Measurements from ENCODE around the gene CYB561D2.
"Not testable (repeated sequence)": the region's sequence is repeated elsewhere in the genome, so short reads cannot be mapped to it uniquely, and the experiment has no call there.

CYB561D2 gene, protein sequence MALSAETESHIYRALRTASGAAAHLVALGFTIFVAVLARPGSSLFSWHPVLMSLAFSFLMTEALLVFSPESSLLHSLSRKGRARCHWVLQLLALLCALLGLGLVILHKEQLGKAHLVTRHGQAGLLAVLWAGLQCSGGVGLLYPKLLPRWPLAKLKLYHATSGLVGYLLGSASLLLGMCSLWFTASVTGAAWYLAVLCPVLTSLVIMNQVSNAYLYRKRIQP

DNA sequence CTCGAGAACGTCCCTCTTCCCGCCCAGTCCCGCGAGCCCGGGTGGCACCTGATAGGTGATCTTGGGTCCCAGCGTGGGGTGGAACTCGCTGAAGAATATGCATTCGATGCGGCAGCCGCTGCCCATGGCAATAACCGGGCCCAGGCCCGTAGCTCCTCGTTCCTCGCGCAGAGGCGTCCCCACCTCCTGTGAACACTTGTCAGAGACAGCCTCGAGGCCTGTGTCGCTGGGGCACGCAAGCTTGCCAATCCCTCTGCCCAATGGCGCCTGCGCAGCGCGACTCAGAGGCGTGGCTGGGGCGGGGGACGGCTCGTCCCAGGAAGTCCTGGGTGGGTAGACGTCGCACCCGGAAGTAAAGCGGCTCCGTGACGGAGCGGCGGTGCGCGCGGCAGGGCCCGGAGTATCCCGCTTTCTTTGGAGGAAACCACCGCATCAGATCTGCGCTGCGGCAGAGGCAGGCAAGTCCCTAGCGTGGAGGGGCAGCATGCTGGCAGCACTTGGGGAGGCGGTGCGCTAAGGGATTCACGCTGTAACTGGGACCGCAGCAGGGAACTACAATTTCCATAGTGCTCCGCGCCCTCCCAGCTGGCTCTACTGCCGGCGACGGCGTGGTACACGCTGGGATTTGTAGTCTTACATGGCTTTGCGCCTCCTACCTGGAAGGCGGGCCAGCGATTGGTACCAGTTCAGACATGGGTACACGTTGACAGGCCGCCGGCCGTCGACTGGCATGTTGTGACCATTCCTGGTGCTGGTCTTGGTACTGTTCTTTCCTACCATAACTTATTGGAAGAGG is at the start of gene CYB561D2, which contains the start of gene NPRL2:
Gene CYB561D2 (plus strand): TSS at position 336 of the 796 bp plus-strand sequence. CDS start 572 bp downstream, outside the sequence.
Gene NPRL2 (minus strand): TSS at position 249 of the 796 bp plus-strand sequence. CDS start 123 bp downstream, at position 126.
- peak; percentile 99 for DNase-seq

DNA sequence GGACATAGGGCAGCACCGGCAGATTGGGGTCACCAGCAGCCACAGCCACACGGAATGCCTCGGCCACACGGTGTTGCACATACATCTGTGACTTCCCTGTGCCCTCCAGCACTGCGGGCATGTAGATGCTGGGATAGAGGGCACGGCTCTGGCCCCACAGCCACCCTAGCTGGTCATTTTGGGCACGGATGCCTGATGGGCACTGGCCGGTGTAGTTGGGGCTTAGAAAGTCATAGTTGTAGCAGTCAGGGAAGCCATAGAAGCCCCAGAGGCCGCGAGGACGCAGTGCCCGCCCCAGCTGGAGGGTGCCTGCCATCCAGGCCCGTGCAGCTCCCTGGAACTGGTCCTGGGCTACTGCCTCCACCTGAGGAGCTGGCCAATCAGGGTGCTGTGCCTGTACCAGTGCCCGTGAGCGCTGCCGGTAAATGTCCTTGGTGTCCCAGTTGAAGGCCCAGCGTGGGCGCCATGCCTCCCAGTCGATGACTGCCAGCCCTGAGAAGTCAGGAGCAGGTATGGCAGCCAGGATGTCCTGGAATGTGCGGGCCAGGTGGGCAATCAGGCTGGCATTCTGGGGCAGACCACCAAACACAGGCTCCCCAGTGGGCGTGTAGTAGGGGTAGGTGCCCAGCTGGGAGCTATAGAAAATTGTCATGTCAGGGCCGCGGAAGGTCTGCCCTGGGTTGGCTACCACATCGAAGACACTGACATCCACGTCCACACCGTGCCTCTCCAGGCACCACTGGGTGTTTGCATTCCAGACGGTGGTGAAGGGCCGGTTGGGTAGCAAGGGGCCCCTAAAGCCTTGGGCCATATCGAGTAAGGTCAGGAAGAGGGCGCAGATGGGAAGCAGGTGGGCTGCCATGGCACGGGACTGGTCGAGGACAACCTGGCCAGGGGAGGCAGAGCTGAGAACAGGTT is 48.3 kb upstream of the CYB561D2 start:
- no peak for DNase-seq

DNA sequence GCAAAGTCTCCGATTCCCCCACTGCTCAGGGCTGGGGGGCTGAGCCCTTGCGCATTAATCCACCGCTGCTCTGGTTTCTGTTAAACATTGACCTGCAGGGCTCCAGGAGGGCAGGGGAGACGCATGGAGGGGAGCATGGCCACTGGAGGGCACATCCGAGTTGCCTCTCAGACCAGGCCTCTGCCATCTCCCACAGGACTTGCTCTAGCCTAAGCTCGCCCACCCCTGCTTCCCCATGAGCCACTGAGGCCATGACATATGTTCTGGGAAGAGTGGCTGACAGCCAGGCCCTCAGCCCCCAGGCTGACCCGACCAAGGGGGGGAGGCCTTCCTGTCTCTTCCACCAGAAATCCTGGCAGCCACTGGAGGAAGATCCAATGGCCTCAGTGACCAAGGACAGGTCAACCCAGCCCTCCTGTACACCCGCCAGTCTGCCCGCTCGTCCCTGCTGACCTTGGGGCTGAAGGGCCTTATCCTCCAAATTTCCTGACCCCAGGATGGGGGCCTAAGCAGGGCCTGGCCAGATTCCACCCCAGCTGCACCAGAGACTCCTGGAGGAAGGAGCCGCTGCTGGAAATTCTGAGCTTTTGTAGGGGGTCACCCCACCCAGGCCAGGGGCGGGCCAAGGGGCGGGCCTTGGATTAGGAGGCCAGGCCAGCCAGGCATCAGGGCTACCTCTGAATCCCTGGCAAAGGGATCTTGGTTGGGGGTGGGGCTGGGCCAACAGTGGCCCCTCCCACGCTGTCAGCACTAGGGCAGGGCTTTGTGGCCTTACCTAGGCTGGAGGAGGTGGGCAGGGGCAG is 47.4 kb upstream of the CYB561D2 start, which contains the start of gene HYAL1:
Gene HYAL1 (minus strand): TSS at position 562 of the 803 bp plus-strand sequence. CDS start 618 bp downstream, outside the sequence.
- no peak for DNase-seq

- DNase-seq = no peak
These were observed 46.1 kb upstream of the CYB561D2 start for GRCh38 chr3:50304601-50305000.

- not testable (repeated sequence) for DNase-seq
These were observed 38.6 kb upstream of the CYB561D2 start for GRCh38 chr3:50312041-50312440.

- no peak for DNase-seq
These were observed 36.3 kb upstream of the CYB561D2 start for GRCh38 chr3:50314342-50314741.

DNA sequence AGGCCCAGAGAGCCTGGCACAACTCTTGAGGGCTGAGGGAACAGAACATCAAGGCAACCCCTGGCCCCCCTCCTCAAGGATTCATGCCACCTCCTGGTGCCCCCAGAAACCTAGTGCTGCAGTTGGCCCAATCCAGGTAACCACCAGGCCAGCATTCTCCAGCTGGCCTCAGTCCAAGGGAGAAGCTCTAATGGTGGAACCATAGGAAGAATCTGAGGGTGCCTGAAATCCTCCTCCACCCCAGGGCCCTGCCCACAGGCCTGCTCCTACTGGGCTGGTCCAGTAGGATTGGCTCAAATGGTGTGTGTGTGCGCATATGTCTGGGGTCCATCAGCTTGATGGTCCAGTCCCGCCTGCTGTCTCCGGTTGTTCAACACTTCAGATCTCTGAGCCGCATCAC is 35.8 kb upstream of the CYB561D2 start:
- DNase-seq = no peak

- DNase-seq = no peak
These were observed 33.9 kb upstream of the CYB561D2 start for GRCh38 chr3:50316657-50317242.

DNA sequence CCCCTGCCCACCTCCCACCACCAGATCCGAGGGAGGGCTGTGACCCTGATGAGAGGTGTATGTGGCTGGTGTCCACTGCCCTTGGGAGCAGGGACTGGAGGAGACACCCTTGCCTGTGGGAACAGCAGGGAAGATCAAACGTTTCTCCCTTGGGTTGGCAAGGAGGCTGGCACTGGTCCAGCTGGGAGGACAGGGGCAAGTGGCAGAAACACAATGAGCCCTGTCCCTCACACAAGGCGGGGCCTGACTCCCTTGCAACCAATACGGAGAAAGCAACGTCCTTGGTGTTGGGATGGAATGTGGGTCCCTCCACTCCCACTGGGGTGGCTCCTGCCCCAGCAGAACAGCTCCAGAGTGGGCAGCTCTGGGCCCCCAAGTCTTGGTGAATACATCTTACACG is 33.4 kb upstream of the CYB561D2 start:
- DNase-seq = no peak

GRCh38 chr3:50318163-50318562 is 32.5 kb upstream of the CYB561D2 start:
- no peak for DNase-seq

- DNase-seq = no peak
These were observed 32.0 kb upstream of the CYB561D2 start for GRCh38 chr3:50318615-50319014.

GRCh38 chr3:50319181-50319893 is 31.3 kb upstream of the CYB561D2 start:
- DNase-seq = no peak

DNA sequence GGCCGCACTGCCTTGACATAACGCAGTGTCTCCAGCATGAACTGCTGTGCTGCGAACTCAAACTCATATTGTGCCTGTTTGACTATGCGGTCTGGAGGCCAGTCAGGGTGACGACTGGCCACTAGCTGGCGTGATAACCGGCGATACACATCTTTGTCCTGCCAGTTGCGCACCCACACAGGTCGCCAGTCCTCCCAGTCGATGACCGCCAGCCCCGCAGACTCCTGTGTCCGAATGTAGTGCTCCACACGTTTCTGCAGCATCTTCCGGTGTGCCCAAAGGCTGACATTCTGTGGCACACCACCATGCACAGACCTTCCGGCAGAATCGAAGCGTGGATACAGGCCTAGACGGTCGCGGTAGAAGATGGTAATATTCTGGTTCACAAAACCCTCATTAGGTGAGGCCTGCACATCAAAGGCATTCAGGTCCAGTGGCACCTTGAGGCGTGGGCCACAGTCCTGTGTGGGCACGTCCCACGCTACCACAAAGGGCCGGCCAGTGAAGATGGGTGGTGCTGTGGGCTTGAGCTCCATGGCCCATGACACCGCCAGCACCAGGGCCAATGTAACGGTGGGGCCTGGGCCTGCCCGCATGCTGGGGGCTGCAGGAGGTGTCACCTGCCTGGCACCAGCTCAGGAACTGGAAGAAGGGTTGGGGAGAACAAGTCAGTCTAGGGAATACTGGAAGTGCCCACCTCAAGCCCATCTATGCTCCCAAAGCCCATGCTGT is 30.6 kb upstream of the CYB561D2 start:
- DNase-seq = no peak

DNA sequence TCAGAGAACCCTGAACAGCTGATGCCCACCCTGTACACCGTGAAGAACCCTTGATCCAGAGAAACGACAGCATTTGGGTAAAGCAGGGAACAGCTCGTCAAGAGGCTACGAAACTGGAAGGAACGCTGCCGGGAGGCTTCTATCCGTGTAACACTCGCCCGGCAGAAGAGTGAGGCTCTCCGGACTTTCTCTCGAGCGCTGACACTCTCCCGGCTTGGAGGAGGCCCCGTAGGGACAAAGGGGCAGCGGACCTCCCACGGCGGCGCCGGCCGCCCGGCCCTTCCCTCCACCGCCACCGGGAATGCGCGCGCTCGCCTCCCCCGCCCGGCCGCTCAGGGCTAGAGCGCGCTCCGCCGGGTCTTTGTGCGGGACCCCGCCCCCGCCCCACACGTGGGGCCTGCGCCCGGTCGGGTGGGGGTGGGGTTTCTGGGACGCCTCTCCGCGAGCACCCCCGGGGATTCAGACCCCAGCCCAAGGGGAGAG is 29.8 kb upstream of the CYB561D2 start:
- no peak for DNase-seq

- DNase-seq = peak; percentile 85
These were observed 29.1 kb upstream of the CYB561D2 start for GRCh38 chr3:50321336-50322114.

GRCh38 chr3:50322115-50322385 is 28.6 kb upstream of the CYB561D2 start:
- no peak for DNase-seq

GRCh38 chr3:50322386-50323091 is 28.1 kb upstream of the CYB561D2 start, which contains the start of gene HYAL2:
Gene HYAL2, minus strand, starts transcription at chr3:50322745. Its CDS starts 2,256 bp downstream, at chr3:50320489.
- DNase-seq = no peak

- DNase-seq = no peak
These were observed 27.5 kb upstream of the CYB561D2 start for GRCh38 chr3:50323092-50323600.
